ENCODE results near the gene PTPN1.

Gene PTPN1

GRCh38 chr20:50509923-50510705 is at the start of gene PTPN1:
Gene PTPN1, plus strand, starts transcription at chr20:50510383. Its CDS starts 145 bp downstream, at chr20:50510528.
- DNase-seq (peak; percentile 98), ATAC-seq (peak; percentile 97)
- Mint-ChIP-seq H3K27me3 (no peaks in the 10 kb centered on the region), H3K4me3 (peak within 1 kb of the TSS; percentile 95), H3K9me3 (no peaks in the 10 kb centered on the region), H3K4me1 (peaks cover 48% of the 10 kb centered on the region), H3K27ac (peak within 1 kb of the TSS; percentile 90), H3K36me3 (ENCODE audit: low read depth) (peaks cover 17% of the 10 kb centered on the region)

GRCh38 chr20:50460608-50461267 is 49.4 kb upstream of the PTPN1 start:
- Mint-ChIP-seq H3K27ac (no peak overlapping the region), H3K4me3 (no peak overlapping the region), H3K27me3 (peaks cover 14% of the 10 kb centered on the region), H3K36me3 (ENCODE audit: low read depth) (no peaks in the 10 kb centered on the region), H3K9me3 (no peaks in the 10 kb centered on the region), H3K4me1 (peaks cover 7% of the 10 kb centered on the region)
- ATAC-seq (peak; percentile 83), DNase-seq (peak; percentile 88)

DNA sequence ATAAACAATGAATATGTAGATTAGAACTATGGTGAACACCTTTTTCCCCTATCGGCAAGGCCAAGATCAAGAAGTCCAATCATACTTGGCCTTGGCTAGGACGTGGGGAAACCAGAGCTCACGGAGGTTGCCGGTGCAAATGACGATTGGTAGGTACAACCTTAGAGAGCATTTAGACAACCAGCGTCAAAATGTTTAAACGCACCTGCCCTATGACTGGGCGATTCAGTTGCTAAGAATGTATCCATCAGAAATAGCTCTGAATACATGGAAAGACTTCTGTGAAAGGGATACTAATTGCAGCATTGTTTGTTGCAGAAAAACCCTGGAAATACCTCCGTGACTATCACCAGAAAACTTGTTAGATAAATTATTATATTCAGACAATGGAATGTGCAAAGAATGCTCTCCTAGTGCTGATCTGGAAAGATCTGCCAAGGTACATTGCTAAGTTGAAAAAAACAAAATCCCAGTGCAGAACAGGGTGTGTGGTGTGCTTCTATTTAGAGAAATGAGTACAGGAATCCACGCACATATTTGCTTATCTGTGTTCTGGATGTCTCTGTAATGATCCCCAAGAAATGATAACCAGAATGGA is 48.0 kb upstream of the PTPN1 start:
- Mint-ChIP-seq H3K36me3 (ENCODE audit: low read depth) (no peaks in the 10 kb centered on the region), H3K27me3 (peaks cover 8% of the 10 kb centered on the region), H3K4me3 (no peak overlapping the region), H3K9me3 (no peaks in the 10 kb centered on the region), H3K27ac (no peak overlapping the region), H3K4me1 (peaks cover 7% of the 10 kb centered on the region)
- no peak for ATAC-seq
- DNase-seq = no peak

GRCh38 chr20:50464026-50464724 is 46.0 kb upstream of the PTPN1 start:
- ATAC-seq (peak; percentile 75), DNase-seq (peak; percentile 48)
- no peak overlapping the region for H3K27ac Mint-ChIP-seq
- H3K36me3 Mint-ChIP-seq (ENCODE audit: low read depth) = no peaks in the 10 kb centered on the region
- no peaks in the 10 kb centered on the region for H3K9me3 Mint-ChIP-seq
- no peak overlapping the region for H3K4me3 Mint-ChIP-seq
- H3K27me3 Mint-ChIP-seq = peaks cover 4% of the 10 kb centered on the region
- peaks cover 5% of the 10 kb centered on the region for H3K4me1 Mint-ChIP-seq

GRCh38 chr20:50464725-50465650 is 45.2 kb upstream of the PTPN1 start:
- ATAC-seq (no peak), DNase-seq (no peak)
- Mint-ChIP-seq H3K27me3 (no peaks in the 10 kb centered on the region), H3K36me3 (ENCODE audit: low read depth) (no peaks in the 10 kb centered on the region), H3K27ac (no peak overlapping the region), H3K4me3 (no peak overlapping the region), H3K9me3 (no peaks in the 10 kb centered on the region), H3K4me1 (peaks cover 5% of the 10 kb centered on the region)

GRCh38 chr20:50467174-50467573 is 43.0 kb upstream of the PTPN1 start:
- Mint-ChIP-seq H3K27ac (no peak overlapping the region), H3K36me3 (ENCODE audit: low read depth) (no peaks in the 10 kb centered on the region), H3K27me3 (no peaks in the 10 kb centered on the region), H3K9me3 (no peaks in the 10 kb centered on the region), H3K4me3 (no peak overlapping the region), H3K4me1 (peaks cover 13% of the 10 kb centered on the region)
- ATAC-seq = no peak
- no peak for DNase-seq

DNA sequence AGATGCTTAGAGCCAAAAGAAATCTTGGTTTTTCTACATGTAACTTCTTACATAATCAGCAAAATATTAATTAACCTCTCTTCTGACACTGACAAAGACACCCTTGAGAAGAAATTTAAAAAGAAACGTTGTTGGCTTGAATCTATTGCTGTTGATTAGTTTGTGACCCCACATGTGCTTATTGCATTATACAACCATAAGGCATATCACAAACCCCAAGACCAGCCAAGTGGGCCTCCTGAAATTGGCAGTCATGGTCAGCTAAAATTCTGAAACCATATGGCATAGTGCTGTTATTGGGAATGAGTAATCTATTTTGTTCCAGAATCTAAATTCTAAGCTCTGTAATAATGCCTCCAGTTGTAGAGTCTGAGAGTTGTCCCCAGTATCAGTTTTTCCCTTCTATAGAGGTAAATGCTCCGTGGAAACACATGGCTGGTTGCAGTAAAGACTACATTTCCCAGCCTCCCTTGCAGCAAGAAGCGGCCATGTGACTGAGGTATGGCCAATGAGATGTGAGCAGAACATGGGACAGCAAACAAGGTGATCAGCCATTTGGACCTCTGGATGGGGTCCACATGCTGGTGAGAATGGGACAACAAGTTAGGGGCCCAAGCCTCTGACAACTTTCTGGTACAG is 42.3 kb upstream of the PTPN1 start:
- H3K27me3 Mint-ChIP-seq = no peaks in the 10 kb centered on the region
- ATAC-seq (peak; percentile 64), DNase-seq (no peak)
- no peak overlapping the region for H3K27ac Mint-ChIP-seq
- H3K4me1 Mint-ChIP-seq = peaks cover 15% of the 10 kb centered on the region
- H3K4me3 Mint-ChIP-seq = no peak overlapping the region
- no peaks in the 10 kb centered on the region for H3K9me3 Mint-ChIP-seq
- no peaks in the 10 kb centered on the region for H3K36me3 Mint-ChIP-seq (ENCODE audit: low read depth)

DNA sequence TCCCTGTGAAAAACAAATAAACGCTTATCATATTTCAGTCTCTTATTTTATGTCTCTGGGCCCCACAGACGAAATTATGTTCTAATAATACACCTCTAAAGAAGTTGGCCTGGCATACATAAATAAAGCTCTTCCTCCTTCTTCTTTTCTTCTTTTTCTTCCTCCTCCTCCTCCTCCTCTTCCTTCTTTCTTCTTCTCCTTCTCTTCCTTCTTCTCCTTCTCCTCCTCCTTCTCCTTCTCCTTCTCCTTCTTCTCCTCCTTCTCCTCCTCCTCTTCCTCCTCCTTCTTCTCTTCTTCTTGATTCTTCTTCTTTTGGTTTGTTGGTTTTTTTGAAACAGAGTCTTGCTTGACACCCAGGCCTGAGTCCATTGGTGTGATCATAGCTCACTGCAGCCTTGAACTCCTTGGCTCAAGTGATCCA is 41.8 kb upstream of the PTPN1 start:
- Mint-ChIP-seq H3K36me3 (ENCODE audit: low read depth) (no peaks in the 10 kb centered on the region), H3K9me3 (no peaks in the 10 kb centered on the region), H3K27ac (no peak overlapping the region), H3K4me1 (peaks cover 20% of the 10 kb centered on the region), H3K4me3 (no peak overlapping the region), H3K27me3 (no peaks in the 10 kb centered on the region)
- ATAC-seq (no peak), DNase-seq (no peak)

GRCh38 chr20:50469176-50469723 is 40.9 kb upstream of the PTPN1 start:
- H3K9me3 Mint-ChIP-seq = no peaks in the 10 kb centered on the region
- H3K36me3 Mint-ChIP-seq (ENCODE audit: low read depth) = no peaks in the 10 kb centered on the region
- H3K4me1 Mint-ChIP-seq = peaks cover 23% of the 10 kb centered on the region
- no peak overlapping the region for H3K27ac Mint-ChIP-seq
- H3K4me3 Mint-ChIP-seq = no peak overlapping the region
- DNase-seq = no peak
- H3K27me3 Mint-ChIP-seq = no peaks in the 10 kb centered on the region
- ATAC-seq = no peak

DNA sequence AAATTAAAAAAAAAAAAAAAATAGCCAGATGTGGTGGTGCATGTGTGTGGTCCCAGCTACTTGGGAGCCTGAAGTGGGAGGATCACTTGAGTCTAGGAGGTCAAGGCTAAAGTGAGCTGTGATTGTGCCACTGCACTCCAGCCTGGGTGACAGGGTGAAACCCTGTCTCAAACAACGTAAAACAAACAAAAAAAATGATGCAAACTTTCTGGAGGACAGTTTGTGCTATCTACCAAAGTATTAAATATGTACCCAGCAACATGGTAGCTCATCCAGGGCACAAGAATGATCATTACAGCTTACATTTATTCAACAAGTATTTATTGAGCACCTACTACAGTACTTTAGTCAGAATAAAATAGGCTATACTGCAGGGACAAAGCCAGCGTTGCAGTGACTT is 40.4 kb upstream of the PTPN1 start:
- Mint-ChIP-seq H3K4me3 (no peak overlapping the region), H3K27me3 (no peaks in the 10 kb centered on the region), H3K27ac (no peak overlapping the region), H3K9me3 (no peaks in the 10 kb centered on the region), H3K36me3 (ENCODE audit: low read depth) (no peaks in the 10 kb centered on the region), H3K4me1 (peaks cover 21% of the 10 kb centered on the region)
- ATAC-seq (no peak), DNase-seq (no peak)

DNA sequence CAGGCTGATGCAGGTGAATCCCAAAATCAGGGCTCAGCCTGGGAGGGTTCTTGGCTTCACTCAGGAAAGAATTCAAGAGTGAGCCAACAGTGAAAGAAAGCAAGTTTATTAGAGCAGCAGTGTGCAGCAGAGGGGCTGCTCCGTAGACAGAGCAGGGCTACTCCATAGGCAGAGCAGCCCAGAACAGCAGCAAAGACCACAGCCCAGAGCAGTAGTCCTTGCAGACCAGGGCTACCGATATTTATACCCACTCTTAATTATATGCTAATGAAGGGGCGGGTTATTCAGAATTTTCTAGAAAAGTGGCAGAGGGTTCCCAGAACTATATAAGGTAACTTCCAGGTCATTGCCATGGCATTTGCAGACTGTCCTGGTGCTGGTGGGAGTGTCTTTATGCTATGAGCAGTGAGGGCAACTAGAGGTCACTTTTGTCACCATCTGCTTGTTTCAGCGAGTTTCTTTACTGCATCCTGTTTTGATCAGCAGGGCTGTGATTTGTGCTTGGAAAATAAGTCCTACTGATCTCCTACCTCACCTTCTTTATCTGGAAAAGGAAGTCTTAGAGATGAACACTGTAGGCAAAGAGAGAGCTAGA is 39.8 kb upstream of the PTPN1 start:
- Mint-ChIP-seq H3K27ac (no peak overlapping the region), H3K4me1 (peaks cover 21% of the 10 kb centered on the region), H3K4me3 (no peak overlapping the region)

GRCh38 chr20:50471231-50471630 is 39.0 kb upstream of the PTPN1 start:
- DNase-seq = no peak
- no peak for ATAC-seq
- Mint-ChIP-seq H3K4me1 (peaks cover 21% of the 10 kb centered on the region), H3K27ac (no peak overlapping the region), H3K4me3 (no peak overlapping the region), H3K36me3 (ENCODE audit: low read depth) (no peaks in the 10 kb centered on the region), H3K27me3 (no peaks in the 10 kb centered on the region), H3K9me3 (no peaks in the 10 kb centered on the region)

More for the DNA sequence above, 39.8 kb upstream of the PTPN1 start:
- H3K9me3 Mint-ChIP-seq = no peaks in the 10 kb centered on the region
- ATAC-seq = no peak
- H3K36me3 Mint-ChIP-seq (ENCODE audit: low read depth) = no peaks in the 10 kb centered on the region
- H3K27me3 Mint-ChIP-seq = no peaks in the 10 kb centered on the region
- no peak for DNase-seq
